ENCODE data around the gene CLPTM1. TPM values are rescaled to one million over a fixed set of nuclear protein-coding genes. Genes with fewer than 3 reads are reported as not detected.
"Not testable (repeated sequence)": the region's sequence is repeated elsewhere in the genome, so short reads cannot be mapped to it uniquely, and the experiment has no call there.

Gene CLPTM1, protein sequence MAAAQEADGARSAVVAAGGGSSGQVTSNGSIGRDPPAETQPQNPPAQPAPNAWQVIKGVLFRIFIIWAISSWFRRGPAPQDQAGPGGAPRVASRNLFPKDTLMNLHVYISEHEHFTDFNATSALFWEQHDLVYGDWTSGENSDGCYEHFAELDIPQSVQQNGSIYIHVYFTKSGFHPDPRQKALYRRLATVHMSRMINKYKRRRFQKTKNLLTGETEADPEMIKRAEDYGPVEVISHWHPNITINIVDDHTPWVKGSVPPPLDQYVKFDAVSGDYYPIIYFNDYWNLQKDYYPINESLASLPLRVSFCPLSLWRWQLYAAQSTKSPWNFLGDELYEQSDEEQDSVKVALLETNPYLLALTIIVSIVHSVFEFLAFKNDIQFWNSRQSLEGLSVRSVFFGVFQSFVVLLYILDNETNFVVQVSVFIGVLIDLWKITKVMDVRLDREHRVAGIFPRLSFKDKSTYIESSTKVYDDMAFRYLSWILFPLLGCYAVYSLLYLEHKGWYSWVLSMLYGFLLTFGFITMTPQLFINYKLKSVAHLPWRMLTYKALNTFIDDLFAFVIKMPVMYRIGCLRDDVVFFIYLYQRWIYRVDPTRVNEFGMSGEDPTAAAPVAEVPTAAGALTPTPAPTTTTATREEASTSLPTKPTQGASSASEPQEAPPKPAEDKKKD
- total RNA-seq (2014; rRNA removed; shearing (Covaris generic)) = 31.0 and 31.2 TPM in 2 replicates
- polyA plus RNA-seq (2014; cell fraction: nucleus; rRNA removed) = 35.0 and 41.6 TPM in 2 replicates

GRCh38 chr19:44954649-44955504 is at the start of gene CLPTM1:
Gene CLPTM1, plus strand, starts transcription at chr19:44955380. Its CDS starts 16 bp downstream, at chr19:44955396.
- peak; percentile 92 for DNase-seq (ENCODE audit: extremely low read depth, low read depth)

DNA sequence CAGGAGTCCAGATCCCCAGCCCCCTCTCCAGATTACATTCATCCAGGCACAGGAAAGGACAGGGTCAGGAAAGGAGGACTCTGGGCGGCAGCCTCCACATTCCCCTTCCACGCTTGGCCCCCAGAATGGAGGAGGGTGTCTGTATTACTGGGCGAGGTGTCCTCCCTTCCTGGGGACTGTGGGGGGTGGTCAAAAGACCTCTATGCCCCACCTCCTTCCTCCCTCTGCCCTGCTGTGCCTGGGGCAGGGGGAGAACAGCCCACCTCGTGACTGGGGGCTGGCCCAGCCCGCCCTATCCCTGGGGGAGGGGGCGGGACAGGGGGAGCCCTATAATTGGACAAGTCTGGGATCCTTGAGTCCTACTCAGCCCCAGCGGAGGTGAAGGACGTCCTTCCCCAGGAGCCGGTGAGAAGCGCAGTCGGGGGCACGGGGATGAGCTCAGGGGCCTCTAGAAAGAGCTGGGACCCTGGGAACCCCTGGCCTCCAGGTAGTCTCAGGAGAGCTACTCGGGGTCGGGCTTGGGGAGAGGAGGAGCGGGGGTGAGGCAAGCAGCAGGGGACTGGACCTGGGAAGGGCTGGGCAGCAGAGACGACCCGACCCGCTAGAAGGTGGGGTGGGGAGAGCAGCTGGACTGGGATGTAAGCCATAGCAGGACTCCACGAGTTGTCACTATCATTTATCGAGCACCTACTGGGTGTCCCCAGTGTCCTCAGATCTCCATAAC is 49.6 kb upstream of the CLPTM1 start, which contains the start of gene APOE:
APOE (plus strand) TSS at position 360 of the 724 bp plus-strand sequence. CDS start 829 bp downstream, outside the sequence.
- no peak for DNase-seq (ENCODE audit: extremely low read depth, low read depth)

DNA sequence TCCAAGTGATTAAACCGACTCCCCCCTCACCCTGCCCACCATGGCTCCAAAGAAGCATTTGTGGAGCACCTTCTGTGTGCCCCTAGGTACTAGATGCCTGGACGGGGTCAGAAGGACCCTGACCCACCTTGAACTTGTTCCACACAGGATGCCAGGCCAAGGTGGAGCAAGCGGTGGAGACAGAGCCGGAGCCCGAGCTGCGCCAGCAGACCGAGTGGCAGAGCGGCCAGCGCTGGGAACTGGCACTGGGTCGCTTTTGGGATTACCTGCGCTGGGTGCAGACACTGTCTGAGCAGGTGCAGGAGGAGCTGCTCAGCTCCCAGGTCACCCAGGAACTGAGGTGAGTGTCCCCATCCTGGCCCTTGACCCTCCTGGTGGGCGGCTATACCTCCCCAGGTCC is 47.6 kb upstream of the CLPTM1 start:
- DNase-seq (ENCODE audit: extremely low read depth, low read depth) = no peak

- no peak for DNase-seq (ENCODE audit: extremely low read depth, low read depth)
Measured at GRCh38 chr19:44908074-44908835, 46.9 kb upstream of the CLPTM1 start.

GRCh38 chr19:44908836-44909261 is 46.3 kb upstream of the CLPTM1 start:
- no peak for DNase-seq (ENCODE audit: extremely low read depth, low read depth)

GRCh38 chr19:44909775-44910174 is 45.4 kb upstream of the CLPTM1 start:
- no peak for DNase-seq (ENCODE audit: extremely low read depth, low read depth)

DNA sequence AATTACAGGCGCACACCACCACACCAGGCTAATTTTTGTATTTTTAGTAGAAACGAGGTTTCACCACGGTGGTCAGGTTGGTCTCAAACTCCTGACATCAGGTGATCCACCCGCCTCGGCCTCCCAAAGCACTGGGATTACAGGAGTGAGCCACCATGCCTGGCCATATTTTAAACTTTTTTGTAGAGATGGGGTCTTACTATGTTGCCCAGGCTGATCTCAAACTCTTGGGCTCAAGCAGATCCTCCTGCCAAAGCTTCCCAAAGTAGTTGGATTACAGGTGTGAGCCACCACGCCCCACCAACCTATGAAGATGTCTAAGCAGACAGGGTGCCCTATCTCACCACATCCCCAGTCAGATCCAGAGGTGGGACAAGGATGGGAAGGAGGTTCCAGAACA is 43.3 kb upstream of the CLPTM1 start:
- DNase-seq (ENCODE audit: extremely low read depth, low read depth) = not testable (repeated sequence)

DNA sequence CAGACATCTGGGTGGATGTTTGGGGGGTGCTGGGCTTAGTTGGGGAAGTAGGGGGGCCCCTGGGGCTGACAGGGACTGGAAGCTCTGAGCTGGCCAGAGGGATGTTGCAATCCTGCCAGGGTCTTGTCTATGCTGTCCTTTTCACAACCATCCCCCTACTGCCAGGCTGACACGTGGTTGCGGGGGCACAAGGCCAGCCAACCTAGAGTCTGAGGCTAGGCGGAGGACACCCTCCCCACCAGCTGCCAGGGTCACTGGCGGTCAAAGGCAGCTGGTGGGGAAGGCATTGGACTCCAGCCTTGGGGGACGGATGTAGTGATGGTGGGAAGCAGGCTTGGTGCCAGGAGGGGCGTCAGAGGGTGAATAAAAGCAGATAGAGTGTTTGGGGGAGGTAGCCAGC is 42.3 kb upstream of the CLPTM1 start:
- DNase-seq (ENCODE audit: extremely low read depth, low read depth) = no peak

DNA sequence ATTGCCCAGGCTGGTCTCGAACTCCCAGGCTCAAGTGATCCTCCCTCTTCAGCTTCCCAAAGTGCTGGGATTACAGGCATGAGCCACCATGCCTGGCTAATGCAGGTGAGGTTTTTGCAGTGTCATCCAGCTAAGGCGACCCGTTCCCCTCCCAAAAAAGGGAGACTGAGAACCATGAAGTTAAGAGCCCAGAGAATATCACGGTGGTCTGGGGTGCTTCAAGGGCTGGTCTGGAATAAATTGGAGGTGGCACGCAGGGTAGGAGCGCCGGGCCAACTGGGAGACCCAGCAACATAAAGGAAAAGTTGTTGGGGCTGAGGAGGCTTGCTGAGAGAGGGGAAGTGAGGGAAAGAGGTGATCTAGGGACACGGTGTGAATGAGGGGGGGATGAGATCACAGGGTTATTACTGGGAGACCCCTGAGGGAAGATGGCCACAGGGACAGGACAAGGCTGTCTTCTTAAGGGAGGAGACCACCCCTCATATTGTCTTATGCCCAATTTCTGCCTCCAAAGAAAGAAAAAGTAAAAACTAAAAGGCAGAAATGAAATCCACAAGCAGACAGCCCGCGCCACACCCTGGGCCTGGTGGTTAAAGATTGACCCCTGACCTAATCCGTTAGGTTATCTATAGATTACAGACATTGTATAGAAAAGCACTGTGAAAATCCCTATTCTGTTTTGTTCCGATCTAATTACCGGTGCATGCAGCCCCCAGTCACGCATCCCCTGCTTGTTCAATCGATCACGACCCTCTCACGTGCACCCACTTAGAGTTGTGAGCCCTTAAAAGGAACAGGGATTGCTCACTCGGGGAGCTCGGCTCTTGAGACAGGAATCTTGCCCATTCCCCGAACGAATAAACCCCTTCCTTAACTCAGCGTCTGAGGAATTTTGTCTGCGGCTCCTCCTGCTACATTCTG is 41.4 kb upstream of the CLPTM1 start:
- DNase-seq (ENCODE audit: extremely low read depth, low read depth) = not testable (repeated sequence)

DNA sequence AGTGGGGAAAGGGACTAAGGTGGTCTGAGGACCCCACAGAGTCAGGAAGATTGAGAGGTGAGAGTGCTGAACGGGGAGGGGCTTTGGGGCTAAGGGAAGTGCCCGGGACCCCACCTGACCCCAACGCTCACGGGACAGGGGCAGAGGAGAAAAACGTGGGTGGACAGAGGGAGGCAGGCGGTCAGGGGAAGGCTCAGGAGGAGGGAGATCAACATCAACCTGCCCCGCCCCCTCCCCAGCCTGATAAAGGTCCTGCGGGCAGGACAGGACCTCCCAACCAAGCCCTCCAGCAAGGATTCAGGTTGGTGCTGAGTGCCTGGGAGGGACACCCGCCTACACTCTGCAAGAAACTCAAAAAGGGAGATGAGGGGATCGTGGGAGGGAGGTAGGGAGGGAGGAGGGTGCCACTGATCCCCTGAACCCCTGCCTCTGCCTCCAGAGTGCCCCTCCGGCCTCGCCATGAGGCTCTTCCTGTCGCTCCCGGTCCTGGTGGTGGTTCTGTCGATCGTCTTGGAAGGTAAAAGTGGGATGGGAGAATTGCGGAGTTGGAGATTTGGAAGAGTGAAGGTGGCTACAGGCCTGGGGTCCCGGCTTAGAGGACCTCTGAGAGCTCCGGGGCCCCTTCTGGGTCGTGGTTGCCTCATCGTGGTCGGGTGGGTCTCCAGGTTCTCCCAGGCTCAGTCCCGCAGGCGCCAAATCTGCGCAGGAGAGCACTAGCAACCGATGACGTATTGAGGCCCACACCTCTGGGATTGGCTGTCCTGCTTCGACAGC is 40.6 kb upstream of the CLPTM1 start, which contains the start of gene APOC1:
APOC1 (plus strand) TSS at position 176 of the 774 bp plus-strand sequence; CDS start at position 460, 284 bp downstream.
- peak; percentile 82 for DNase-seq (ENCODE audit: extremely low read depth, low read depth)

DNA sequence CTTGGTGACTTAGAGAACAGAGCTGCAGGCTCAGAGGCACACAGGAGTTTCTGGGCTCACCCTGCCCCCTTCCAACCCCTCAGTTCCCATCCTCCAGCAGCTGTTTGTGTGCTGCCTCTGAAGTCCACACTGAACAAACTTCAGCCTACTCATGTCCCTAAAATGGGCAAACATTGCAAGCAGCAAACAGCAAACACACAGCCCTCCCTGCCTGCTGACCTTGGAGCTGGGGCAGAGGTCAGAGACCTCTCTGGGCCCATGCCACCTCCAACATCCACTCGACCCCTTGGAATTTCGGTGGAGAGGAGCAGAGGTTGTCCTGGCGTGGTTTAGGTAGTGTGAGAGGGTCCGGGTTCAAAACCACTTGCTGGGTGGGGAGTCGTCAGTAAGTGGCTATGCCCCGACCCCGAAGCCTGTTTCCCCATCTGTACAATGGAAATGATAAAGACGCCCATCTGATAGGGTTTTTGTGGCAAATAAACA is 30.9 kb upstream of the CLPTM1 start:
- no peak for DNase-seq (ENCODE audit: extremely low read depth, low read depth)

GRCh38 chr19:44925114-44925891 is 29.9 kb upstream of the CLPTM1 start:
- DNase-seq (ENCODE audit: extremely low read depth, low read depth) = no peak

DNA sequence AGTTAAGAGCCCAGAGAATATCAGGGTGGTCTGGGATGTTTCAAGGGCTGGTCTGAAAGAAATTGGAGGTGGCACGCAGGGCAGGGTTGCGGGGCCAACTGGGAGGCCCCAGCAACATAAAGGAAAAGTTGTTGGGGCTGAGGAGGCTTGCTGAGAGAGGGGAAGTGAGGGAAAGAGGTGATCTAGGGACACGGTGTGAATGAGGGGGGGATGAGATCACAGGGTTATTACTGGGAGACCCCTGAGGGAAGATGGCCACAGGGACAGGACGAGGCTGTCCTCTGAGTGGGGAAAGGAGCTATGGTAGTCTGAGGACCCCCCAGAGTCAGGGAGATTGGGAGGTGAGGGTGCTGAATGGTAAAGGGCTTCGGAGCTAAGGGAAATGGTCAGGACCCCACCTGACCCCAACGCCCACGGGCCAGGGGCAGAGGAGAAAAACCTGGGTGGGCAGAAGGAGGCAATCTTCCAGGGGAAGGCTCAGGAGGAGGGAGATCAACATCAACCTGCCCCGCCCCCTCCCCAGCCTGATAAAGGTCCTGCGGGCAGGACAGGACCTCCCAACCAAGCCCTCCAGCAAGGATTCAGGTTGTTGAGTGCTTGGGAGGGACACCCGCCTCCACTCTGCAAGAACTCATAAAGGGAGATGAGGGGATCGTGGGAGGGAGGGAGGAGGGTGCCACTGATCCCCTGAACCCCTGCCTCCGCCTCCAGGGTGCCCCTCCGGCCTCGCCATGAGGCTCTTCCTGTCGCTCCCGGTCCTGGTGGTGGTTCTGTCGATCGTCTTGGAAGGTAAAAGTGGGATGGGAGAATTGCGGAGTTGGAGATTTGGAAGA is 28.7 kb upstream of the CLPTM1 start:
- DNase-seq (ENCODE audit: extremely low read depth, low read depth) = not testable (repeated sequence)

- no peak for DNase-seq (ENCODE audit: extremely low read depth, low read depth)
Measured at GRCh38 chr19:44927746-44928145, 27.4 kb upstream of the CLPTM1 start.

- no peak for DNase-seq (ENCODE audit: extremely low read depth, low read depth)
Measured at GRCh38 chr19:44930088-44930487, 25.1 kb upstream of the CLPTM1 start.

All from NCI-H460 (cell line).